HTR-8/SVneo (cell line): Measurements from ENCODE around the gene SRGAP1.
A peak's percentile ranks its signal among the peaks of the same experiment; 100 is the strongest.
"Not testable (repeated sequence)": the region's sequence is repeated elsewhere in the genome, so short reads cannot be mapped to it uniquely, and the experiment has no call there.

Experiments used
- DNase-seq: peaks from one replicate; pipeline ENCODE4 v3.0.0; 2011; ENCODE audit warnings: low spot score, mixed read lengths; ENCODE audit not compliant: insufficient read length
- FAIRE-seq: peaks from 2 replicates; lab custom pipeline; 2011; peaks lifted over from hg19 to GRCh38; lab: Jason Lieb, UNC

The SRGAP1 gene

DNA sequence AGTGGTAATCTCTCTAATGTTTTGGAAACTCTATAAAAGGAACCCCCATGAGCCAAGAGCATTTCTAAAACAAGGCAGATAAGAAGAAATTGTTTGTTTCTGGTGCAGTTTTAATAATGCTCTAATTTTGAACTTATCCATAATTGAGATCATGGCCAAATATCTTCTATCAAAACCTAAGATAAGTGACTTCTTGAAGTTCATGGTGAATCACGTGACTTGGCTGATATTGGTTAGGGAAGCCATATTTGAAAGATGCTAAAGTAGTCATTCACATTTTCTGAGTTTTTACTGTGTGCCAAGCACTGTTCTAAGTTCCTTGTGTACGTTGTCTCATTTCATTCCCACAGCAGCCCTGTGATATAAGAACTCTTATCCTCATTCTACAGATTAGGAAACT, 219.7 kb downstream of the SRGAP1 start:
- DNase-seq (no peak), FAIRE-seq (peak; percentile 23)

DNA sequence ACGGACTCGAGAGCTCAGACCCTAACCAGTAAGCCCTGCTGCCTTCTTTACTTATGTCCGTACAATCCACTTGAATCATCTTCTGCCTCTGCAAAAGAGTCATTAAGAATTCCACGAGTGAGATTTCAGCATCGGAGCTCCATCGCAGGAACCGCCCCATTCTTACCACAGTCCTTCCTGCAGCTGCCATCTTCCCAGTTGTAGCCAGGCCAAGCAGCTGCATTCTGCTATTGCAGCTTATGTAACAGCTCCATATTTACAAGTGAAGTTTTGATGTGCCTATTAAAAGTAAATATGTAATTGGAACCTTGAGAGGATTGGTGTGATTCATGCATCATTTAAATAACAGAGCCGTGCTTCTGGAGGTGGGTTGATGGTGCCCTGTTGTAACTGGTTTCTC, 220.2 kb downstream of the SRGAP1 start:
- FAIRE-seq = no peak
- no peak for DNase-seq

DNA sequence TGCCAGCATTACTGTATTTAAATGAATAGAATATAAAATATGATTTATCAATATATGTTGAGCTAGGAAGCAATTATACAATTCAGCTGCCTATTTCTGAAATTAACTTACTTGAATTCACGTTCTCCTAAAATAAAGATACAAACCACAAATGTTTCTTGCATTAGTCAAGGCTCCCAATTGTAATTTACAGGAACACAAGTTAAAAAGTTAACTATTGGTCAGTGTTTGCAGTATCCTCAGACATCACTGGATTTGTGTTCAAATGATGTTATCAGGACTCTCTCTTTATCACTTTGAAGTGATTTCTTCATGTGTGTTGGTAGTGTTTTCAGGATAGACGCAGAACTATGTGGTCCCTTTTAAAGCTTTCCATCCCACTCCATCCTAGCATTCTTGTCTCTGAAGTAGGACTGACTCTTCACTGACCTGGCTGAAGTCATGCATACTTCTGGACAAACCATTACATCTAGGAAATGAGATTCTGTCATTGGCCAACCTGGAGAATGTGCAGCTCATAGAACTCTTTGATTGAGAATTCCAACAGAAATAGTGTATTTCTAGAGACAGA, 221.5 kb downstream of the SRGAP1 start:
- FAIRE-seq = no peak
- DNase-seq = no peak

DNA sequence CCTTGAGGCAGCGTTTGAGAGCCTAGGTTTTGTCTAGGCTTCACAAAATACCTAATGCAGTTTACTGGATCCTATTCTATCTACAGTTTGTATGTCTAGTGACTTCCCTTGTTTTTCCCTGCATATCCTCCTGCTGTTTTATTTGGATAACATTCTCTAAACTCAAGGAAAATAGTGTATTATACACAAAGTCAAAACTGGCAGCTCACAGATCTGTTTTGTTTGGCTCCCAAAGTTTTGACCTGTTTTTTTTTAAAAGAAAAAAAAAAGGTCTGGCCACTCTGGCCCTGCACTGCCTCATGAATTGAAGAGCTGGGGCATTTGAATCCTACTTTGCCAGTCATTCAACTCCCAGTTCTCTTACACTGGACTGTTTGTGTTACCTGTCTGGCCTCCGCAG, 222.3 kb downstream of the SRGAP1 start:
- FAIRE-seq = no peak

DNA sequence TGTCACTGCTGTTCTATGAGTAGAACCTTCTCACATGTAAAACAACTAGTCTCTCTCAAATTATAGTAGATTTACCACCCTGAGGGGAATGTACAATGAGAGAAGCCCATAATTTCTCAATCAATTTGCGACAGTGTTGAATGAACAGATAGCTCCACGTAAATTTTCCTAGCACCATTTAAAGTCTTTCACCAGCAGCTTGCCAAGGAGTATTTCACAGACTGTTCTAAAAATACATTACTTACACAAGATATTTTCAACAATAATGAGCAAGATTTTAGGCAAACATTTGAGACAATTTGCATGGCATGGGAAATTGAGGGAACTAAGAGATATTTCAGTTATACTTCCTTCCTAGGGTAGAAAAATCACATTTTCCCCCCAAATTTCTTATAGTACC, 226.0 kb downstream of the SRGAP1 start:
- DNase-seq (no peak), FAIRE-seq (no peak)

More for the DNA sequence above, 222.3 kb downstream of the SRGAP1 start:
- DNase-seq = no peak

DNA sequence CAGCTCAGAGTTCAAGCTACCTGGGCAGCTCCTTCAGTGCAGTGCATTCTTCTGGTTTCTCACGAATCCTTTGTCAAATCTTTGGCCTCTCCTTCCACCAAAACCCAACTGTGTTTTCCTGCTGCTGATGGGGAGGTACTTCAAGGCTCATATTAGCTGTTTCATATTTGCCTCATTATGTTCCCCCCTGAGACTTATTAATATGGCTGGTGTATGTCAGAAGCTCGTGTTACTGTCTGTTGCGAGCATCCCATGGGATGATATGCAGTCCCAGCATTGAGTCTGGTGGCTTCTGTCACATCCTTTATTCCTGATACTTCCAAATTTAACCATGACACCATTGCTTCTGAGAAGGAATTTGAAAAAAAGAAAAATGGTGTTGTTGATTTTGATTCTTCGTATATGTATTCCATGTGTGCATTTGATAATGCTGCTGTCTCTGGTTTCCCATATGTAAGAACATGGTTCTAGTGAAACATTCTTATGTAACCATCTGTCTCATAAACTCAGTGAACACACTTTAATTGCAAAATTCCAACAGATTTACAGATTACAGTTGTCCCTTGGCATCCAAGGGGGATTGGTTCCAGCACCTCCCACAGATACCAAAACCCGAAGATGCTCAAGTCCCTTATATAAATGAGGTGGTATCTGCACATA, 228.5 kb downstream of the SRGAP1 start:
- DNase-seq = no peak
- no peak for FAIRE-seq

DNA sequence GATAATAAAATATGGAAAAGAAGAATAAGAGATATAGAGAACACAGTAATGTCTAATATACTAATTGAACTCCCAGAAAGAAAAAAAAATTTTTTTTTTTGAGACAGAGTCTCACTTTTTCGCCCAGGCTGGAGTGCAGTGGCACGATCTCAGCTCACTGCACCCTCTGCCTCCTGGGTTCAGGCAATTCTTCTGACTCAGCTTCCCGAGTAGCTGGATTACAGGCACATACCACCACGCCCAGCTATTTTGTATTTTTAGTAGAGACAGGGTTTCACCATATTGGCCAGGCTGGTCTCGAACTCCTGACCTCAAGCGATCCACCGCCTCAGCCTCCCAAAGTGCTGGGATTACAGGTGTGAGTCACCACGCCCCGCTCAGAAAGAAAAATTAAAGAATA, 232.1 kb downstream of the SRGAP1 start:
- not testable (repeated sequence) for FAIRE-seq, DNase-seq

DNA sequence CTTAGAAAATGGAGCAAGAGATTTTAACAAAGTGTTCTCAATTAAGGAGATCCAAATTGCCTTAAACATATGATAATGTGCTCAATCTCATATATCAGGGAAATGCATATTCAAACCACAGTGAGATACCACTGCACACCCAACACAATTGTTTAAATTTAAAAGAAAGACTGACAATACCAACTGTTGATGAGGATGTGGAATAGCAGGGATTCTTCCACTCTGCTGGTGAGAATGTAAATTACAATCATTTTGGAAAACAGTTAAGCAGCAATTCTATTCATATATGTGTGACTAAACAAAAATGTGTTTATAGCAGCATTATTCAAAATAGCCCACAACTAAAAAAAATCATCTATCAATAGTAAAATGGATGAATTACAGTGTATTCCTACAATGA, 233.4 kb downstream of the SRGAP1 start:
- no peak for DNase-seq
- no peak for FAIRE-seq

DNA sequence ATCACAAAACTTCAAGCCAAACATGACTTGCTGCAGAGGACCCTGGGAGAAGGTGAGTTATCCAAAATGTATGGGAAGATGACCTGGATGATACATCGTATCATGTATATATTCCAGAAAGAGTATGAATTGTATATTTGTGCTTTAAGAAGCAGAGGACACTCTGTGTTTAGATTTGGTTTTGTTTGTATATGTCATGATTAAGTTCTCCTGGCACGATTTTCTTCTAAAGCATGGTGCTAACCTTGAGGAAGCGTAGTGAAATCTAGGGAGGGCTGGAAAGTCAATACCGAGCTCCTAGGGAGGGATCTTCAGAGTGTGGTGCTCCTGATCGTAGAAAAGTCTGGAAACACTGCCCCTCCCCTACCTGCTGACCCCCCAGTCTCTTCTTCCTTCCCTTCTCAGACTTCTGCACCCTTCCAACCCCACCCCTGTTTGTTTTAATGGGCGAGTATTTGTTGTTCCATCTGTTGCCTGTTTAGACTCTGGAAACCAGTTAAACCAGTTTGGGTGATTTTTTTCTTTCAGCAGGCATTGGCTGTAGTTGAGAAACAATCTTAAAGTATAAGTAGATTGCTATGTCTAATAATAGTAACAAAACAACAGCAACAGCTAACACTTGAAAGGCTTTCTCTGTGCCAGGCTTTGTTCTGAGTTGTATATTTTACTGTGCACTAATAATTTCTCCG, 236.0 kb downstream of the SRGAP1 start:
- DNase-seq (no peak), FAIRE-seq (no peak)

DNA sequence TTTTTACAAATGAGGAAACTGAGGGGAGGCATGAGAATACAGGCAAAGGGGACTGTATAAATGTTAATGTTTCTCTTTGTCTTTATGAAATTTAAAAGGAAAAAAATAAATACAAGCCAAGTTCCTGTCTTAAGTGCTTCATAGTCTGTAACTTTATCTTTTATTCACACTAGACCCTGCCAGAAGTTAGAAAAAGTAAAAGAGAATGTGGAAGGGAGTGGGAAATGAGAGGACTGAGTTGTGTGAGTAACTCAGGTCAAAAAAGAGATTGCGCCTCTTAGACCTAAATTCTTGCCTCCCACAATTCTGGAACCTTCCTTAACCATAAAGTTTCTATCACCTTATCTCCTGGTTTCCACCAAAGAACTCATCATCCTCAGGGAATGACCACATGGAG, 236.5 kb downstream of the SRGAP1 start:
- DNase-seq = no peak
- no peak for FAIRE-seq

DNA sequence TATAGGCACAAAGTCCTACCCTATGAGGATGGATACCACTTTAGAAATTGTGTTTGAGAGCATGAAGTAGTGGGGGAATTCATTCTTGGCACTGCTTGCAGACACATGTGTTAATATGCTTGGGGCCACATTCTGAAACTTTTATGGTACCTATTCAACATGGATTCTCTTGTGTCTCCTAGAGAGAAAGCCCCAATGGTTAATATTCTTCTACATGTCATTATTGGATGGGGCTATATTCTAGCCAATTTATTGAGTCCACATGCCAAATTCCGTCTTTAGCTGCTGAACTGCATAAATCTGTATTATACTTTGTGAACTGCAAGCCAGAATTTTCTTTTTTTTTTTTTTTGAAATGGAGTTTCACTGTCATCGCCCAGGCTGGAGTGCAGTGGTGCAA, 237.6 kb downstream of the SRGAP1 start:
- FAIRE-seq (no peak), DNase-seq (no peak)

DNA sequence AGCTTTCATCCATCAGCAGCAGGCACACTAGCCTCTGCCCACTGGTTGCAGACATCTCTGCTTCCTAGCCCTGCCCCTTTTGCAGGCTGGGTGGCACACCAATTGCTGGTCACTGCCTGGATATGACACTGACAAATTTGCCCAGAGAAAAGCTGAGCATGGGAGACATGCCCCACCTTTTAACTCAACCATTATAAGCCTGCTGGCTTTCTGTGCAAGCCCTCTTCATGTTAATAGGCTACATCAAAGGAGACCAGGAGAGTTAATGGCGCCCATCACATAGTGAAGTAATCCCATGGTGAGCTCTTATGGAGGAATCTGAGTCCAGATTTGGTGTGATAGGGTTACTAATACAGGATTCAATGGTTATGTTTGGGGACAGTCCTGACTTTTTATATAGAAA, 238.4 kb downstream of the SRGAP1 start:
- no peak for FAIRE-seq

DNA sequence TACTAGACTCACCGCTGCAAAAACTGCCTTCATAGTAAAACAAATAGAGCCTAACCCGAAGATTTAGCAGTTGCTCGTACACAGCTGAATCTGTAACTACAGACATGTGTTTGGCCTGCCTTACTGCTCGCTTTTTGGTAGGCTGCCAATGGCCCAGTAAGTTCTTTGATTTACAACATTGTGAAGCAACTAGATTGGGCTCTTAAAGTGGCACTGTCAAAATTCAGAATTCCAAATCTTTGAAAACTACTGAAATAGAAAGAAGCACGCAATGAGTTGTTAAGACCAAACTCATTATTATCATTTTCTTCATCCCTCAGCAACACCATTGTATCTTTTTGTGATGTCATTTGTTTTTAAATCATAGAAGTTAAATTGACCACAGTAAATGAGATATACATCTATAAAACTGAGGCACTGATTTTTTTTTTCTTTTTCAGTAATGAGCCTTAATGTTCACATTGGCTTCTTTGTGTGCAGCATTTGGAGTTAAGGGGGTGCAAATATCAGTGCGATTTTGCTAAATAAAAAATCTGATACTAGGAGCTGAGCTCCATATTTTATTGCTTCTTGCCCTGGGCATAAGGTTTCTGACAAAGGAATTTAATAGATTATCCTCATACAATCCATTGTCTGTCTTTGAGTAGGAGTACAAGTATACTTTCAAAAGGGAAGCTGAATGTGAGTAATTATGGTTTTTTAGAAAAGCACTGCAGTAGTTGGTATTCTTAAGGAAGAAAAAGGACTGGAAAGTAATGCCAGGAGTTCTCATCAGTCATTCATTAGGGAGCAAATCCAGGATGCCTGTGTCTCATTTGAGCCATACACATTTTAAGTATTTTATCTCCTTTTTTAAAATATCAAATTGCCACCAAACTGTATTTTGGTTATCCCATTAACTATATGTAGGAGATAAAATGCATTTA, 239.0 kb downstream of the SRGAP1 start:
- peak; percentile 59 for DNase-seq
- FAIRE-seq = peak; percentile 16

More for the DNA sequence above, 238.4 kb downstream of the SRGAP1 start:
- DNase-seq = no peak

DNA sequence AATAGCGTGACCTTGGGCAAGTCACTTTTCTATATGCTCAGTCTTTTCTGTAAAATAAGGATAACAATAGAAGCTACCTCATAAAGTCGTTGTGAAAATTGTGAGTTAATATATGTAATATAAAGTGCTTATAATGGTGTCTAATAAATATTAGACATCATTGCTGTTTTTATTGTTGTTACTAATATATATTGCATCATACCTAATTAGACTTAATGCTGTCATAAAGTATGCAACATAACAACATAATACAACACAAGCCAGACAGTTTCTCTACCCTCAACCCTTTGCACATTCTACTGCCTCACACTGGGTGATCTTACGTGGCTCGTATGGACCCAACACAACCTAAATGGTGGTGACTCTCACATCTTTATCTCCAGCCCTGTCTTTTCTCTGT, 240.7 kb downstream of the SRGAP1 start:
- DNase-seq = no peak
- FAIRE-seq = no peak

DNA sequence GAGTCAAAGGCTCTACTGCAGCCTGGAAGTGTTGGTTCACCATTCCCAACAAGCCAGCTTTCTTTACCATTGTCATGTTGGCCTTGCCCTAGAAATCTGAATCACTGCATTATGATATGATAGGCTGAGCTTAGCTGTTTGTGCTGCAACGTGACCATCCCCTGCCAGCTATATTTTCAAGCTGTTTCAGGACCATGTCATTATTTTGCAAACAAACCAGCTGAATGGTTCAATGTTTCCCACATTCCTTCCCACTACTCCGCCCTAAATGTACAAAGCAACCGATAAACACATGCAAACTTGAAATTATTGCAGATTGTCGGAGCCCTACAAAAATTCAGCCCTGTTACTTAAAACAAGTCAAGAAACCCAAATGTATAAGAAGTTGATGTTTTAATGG, 241.5 kb downstream of the SRGAP1 start:
- DNase-seq (no peak), FAIRE-seq (no peak)

DNA sequence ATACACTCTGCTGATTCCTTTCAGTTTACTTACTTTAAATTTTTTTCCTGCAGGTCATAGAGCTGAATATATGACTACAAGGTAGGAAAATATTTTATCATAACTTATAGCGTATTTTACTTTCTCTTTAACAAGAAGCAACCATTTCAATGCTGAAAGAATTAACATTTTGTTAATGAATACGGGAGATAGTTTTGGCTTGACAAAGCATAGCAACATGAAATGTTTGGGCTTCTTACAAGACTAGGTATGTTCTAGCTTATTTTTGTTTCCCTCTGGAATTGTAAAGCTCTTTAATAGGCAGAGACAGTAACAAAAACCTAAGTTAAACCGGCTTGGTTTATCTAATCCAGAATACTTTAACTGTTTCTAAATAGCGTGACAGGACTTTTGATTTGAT, 242.4 kb downstream of the SRGAP1 start:
- FAIRE-seq = no peak
- no peak for DNase-seq

DNA sequence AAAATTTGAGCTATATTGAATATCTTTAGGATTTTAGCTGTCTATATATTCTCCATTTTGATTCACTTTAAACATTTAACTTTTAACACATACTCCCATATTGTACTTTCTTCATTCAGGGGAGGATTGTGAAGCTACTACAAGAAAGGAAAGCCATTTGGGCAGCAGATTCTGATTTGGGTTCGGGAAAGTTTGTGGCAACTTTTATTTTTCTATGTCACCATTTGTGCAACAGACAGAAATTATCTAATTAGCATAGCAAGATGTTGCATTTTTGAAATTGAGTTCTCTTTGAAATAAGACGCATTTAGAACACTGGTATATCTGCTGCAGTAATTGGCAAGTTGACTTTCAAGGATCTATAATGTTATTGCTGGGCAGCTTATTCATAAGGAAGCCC, 243.3 kb downstream of the SRGAP1 start:
- FAIRE-seq = no peak

DNA sequence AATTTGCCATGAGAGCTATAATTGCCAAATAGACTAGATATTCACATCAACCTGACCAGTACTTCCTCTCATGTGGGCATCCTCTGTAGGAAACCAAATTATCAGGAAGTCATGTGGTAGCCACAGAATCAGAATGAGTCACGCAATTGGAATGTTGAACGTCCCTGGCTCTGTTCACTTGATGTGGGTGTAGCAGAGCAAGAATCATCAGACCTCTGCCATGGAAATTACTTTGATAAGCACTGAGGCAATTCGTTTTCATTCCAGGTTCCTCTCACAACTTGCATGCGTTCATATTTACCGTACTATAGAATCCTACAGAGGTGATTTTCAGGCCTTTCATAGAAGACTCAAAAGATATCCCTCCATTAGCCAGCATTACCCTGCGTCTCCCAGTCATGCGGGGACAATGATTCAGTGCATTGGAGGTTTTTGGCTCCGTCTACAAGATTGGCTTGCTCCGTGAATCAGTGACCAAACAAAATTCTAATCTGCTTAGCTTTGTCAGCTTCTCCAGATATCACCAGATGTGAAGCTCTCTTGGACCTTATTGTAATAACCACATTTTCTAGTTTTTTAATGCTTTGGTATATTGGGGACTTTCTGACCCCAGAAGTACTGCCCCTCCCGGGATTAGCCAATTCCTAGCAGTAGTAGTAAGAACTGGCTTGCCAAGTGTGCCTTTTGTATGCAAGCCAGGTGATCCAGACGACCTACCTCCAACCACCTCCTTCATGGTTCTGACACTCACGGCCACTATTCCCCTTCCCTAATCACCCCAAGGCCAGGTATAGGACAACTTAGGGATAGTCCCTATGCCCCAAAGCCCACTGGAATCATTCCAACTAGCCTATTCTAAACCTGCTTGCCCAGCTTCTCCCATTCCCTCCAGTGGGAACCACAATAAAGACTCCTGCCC, 244.2 kb downstream of the SRGAP1 start:
- DNase-seq = peak; percentile 89
- peak; percentile 96 for FAIRE-seq

More for the DNA sequence above, 243.3 kb downstream of the SRGAP1 start:
- no peak for DNase-seq

DNA sequence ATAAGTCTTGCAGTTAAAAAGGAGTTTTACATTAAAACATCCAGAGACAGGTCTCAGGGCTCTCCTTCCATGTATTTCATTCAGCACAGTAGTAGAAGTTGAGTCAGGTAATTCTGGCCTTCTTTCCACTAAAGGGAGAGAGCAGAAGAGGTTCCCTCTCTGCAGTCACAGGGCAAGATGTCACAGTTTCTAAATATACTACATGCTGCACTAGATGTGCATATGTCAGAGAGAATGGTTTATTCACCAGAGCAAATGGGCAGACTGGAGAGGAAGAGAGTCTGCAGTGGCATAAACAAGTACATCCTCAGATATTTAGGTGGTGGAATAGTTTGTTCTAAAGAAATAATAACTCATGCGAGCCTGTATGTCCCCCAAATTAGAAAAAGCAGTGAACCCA, 245.5 kb downstream of the SRGAP1 start:
- FAIRE-seq = no peak
- no peak for DNase-seq

DNA sequence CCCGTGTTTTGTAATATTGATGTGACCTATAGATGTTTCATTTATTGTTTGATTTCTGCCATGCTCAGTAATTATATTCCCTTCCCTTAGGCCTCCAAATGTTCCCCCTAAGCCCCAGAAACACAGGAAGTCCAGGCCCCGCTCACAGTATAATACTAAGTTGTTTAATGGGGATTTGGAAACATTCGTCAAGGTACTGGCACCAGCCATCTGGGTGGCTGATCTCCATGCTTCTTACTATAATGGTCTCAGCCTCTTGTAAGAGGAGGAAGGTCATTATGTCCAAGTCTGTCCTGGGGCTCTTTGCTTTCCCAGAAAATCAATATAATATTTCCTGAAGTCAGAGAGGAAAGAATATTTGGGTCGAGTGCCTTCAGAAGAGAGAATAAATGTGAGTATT, 246.7 kb downstream of the SRGAP1 start:
- FAIRE-seq (no peak), DNase-seq (no peak)
